HG03196 (cell line): ENCODE measurements around the gene DIPK1B.

Experiments used
- ATAC-seq: cut with Tn5 transposase; IDR thresholded peaks from one replicate; pipeline ENCODE4 v1.9.1; 2021; ENCODE audit not compliant: unreplicated experiment

The DIPK1B gene

DNA sequence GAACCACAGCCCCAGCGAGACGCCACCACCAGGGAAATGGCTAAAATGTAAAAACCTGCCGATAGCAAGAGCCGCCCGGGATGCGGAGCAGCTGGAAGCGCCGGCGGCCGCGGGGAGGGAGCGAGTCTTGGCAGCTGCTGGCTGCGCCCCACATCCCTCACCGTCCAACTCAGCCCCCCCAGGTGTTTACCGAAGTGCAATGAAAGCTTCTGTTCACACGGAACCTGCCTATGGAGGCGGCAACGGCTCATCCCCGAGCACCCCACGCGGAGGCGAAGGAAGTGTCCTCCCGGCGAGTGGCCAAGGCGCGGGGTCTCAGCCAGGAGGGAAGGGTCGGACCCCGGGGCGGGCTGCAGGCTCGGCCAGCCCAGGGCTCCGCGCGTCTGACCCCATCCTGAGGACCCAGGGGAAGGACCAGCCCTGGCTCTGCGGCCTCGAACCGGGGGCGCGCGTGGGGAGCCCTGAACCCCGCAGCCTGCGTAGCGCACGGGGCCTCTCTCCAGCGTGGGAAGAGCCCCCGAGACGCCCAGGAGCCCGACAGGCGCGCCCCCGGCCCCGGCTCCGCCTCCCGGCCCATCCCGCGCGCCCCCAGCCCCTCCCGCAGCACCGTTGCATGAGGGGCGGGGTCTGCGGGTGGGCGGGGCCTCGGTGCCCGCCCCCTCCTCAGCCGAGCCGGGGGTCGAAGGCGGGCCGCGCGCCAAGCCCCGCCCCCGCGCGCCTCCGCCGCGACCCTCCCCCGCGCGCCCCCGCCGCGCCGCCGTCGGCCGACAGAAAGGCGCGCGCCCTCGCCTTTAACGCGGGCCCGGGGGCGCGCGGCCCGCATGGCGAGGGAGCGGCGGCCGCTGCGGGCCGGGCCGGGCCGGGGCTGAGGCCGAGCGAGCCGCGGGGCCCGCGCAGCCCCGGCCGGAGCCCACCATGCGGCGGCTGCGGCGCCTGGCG, at the start of gene DIPK1B:
DIPK1B (plus strand) TSS at position 822 of the 939 bp plus-strand sequence; CDS start at position 916, 94 bp downstream.
- ATAC-seq = no peak

DNA sequence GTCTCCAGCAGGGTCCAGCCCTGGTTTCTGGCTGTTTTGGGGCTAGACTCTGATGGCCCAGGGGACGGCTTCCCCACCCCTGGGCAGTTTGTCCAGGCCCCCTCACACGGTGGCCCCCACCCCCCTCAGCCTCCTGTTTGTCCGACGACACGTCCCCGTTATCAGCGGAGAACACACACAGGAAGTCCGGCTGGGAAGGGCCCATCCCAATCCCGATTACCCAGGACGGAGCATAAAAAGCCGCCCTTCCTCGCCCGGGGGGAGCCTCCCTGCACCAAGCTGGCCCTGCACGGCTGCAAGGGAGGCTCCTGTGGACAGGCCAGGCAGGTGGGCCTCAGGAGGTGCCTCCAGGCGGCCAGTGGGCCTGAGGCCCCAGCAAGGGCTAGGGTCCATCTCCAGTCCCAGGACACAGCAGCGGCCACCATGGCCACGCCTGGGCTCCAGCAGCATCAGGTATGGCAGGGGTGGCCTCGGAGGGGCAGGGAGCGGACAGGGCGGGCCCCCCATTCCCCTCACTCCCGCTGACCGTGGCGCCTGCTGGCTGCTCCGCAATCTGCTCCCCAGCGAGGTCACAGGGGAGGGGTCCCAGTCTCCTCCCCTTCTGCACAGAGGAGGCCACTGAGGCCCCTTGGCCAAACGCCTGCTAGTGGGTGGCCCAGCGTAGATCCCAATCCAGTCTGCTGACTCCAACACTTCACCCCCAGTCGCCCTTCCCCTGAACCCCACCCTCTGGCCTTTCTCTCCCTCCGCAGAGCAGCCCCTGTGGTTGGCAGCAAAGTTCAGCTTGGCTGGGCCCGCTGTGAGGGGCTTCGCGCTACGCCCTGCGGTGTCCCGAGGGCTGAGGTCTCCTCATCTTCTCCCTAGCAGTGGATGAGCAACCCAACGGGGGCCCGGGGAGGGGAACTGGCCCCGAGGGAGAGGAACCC, 49.5 kb upstream of the DIPK1B start, which contains the start of gene EGFL7:
EGFL7 (plus strand) TSS at position 261 of the 926 bp plus-strand sequence. CDS start 5,367 bp downstream, outside the sequence.
- ATAC-seq = no peak

DNA sequence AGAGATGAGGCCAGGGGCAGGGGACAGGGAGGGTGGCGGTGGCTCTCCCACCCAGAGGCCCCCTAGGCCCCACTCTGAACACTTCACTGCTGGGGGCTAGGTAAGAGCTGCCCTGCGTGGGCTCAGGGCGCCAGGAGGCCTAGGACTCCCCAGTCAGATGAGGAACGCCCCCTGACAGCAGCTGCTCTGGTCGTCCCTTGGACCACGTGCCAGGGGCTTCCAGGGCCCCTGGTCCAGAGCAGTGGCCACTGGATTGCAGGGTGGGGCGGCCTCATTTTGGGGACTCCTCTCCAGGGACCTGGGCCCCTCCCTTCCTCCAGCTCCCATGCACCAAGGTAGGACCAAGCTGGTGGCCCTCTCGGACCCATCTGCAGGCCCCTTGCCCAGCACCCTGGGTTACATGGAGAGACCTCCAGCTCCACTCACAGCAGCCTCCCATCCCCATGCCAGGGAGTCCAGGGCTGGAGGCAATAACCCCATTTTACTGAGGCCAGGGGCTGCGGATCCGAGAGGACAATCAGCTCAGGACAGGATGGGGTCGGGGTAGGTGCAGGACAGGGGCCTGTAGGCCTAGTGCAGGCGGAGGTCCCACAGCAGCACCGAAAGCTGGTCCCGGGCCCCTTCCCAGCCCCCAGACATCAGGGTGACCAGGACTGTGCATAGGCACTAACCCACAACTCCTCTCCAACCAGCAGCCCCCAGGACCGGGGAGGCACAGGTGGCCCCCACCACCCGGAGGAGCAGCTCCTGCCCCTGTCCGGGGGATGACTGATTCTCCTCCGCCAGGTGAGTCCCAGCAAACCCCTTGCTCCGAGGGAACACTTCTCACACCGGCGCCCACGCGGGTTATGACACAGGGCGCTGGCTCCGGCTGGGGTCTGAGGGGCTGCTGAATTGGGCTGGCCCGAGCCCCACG, 48.1 kb upstream of the DIPK1B start:
- ATAC-seq = no peak

DNA sequence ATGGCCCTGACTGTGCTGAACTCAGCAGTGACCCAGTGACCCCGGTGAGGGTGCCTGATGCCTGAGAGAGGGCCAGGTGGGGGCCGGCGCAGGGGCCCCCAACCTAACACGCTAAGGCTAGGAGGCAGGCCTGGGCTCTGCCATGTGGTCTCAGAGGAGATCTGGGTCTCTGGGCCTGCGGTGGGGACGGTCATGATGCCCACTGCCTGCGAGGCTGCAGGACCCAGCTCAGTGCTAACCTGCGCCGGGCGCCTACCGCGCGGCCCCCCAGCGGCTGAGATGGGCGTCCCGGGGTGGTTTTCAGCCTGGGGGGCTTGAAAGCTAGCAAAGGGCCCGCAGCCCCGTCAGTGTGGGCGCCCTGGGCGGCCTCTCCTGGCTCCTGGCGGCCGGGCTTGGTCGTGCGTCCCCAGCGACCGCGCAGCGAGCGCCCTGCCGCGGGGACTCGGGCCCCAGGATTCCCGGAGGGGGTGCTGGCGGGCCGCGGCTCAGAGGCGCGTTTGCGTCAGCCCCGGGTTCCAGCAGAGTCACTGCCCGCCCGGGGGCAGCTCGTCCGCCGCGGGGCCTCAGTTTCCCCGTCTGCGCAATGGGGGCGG, 47.2 kb upstream of the DIPK1B start:
- no peak for ATAC-seq

DNA sequence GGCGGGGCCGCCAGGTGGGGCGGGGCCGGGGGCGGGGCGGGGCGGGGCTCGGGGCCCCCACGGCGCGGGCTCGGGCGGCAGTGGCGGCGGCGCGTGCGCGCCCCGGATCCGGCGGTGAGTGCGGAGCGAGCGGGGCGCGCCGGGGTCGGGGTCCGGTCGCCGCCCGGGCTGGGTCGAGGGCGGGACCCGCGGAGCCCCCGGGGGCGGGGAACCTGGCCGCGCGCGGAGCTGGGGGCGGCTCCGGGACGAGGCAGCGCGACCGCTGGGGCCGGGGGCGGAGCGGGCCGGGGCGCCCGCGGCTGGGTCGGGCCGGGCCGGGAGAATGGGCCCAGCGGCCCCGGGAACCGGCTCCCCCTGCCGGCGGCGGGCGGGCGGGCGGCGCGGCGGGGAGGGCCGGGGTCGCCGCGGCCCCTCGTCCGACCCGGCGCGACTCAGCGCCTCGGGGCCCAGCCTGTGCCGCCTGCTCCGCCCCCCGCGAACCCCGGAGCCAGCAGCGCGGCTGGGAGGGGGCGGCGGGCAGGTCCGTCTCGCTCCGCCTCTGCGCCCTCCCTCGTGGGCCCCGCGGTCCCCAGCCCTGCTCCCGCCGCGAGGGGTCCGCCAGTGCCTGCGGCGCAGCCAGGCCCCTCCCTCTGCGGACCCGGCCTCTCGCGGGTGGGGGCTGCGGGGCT, 46.5 kb upstream of the DIPK1B start:
- ATAC-seq = no peak

DNA sequence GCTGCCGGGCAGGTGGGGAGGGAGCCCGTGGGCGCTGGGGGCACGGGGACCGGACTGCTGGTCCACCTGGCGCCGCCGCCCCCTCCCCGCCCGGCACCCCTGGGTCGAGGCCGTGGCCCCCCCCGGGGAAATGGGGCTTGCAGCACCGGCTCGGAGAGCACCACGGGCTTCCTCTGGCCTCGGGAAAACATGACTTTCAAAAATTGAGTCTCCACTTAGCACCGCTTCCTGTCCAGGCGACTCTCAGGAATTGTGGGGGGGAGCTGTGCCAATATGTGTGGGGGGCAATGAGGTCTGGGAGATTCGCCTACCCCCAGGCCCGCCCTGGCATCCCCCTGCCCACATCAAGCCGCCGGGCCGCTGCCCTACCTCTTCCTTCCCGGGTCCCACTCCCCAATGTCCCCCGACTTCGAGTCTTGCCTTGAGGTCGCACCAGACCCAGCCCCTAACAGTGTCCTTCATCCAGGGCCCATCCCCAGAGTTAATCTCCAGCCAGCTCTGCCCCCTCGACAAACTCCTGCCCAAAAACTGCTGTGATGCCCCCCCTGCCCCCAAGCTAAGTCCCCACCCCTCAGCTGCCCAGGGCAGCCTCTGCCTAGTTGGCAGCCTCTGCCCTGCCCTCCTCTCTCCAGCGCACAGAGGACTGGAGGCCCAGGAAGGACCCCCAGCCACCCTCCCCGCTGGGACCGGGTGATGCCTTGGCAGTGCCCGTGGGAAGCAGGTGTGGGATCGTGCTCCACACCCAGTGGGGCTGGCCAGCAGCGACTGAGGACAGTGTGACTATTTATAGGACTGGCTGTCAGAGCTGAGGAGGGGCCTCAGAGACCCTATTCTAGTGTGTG, 45.8 kb upstream of the DIPK1B start:
- ATAC-seq = no peak

DNA sequence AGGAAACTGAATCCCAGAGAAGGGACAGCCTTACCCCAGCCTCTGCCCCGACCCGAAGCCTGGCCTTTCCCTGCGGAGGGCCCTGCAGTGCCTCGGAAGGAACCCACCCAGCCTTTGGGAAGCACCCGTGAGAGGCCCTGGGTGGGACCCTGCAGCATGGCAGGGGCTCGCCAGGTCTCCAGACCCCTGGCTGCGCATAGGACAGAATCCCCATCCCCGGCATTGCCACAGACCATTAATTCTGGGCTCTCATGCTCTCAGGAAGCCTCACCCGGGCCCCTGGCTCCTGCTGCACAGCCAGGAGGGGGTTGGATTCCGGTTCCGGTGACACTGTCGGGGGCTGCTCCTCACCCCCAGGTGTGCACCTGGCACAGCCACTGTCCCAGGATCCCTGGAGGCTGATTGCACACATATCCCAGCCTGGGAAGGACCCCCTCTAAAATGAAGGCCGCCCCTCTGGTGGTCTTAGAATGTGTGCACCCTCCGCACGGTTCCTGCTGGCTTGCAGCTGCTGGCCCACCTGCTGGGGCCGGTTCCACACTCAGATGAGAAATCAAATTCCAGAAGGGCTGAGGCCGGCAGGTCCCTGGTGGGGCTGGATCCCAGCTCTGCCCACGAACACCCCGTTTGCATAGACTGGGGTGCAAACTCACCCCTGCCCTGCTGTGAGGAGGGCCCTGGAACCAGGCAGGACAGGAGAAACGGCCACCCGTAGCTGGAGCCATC, 45.0 kb upstream of the DIPK1B start:
- ATAC-seq = no peak

DNA sequence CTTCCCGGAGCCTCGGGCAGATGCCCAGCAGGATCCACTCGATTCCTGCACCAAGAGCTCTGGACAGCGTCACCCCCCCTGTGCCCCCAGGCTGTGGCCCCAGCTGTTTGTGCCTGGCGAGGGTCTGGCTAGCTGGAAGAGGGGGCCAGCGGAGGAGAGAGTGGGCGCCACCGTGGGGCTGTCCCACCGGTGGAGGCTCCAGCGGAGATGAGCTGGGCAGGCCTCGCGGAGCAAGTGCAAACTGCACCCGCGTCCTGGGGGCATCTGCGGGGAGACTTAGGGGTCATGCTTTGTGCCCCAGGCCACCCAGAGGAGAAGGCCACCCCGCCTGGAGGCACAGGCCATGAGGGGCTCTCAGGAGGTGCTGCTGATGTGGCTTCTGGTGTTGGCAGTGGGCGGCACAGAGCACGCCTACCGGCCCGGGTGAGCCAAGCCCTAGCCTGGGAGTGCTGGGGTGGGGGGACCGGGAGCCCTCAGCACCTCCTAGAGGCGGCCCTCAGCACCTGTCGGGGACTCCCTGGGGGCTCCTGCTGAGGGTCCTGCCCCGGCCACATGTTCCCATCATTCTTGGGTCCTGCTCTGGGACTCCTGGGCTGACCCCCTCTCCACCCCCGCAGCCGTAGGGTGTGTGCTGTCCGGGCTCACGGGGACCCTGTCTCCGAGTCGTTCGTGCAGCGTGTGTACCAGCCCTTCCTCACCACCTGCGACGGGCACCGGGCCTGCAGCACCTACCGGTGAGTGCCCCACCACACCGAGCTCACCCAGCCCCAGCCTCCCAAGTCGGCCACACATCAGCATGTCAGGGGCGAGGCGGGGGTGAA, 44.2 kb upstream of the DIPK1B start:
- ATAC-seq = no peak

DNA sequence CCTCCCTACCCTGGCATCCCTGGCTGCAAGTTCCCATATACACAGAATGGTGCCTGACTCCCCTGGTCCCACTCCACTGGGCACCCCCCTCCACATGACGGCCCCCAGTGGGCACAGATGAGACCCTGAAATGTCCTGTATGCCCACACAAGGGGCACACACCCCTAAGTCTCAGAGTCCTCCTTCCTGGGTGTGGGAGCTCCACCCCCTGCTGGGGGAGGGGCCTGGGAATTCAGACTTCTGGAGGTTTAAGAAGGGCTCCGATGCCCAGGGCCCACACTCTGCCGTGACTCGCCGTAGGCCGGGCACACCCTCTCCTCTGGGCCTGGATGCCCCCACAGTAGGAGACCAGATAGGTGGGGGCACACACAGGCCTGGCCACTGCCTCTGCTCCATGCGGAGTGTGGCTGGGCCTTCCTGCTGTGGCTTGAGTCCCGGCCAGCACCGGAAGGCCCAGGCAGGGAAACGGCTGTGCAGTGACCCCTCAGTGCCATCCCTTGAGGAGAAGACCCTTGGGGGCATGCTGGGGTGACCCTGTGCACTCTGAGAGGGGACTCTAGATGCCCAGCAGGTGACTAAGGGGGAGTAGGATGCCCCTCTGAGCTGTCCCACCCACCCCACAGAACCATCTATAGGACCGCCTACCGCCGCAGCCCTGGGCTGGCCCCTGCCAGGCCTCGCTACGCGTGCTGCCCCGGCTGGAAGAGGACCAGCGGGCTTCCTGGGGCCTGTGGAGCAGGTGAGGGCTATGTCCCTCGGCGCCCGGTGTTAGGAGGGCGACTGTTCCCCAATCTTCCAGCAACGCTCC, 43.2 kb upstream of the DIPK1B start:
- ATAC-seq = no peak

DNA sequence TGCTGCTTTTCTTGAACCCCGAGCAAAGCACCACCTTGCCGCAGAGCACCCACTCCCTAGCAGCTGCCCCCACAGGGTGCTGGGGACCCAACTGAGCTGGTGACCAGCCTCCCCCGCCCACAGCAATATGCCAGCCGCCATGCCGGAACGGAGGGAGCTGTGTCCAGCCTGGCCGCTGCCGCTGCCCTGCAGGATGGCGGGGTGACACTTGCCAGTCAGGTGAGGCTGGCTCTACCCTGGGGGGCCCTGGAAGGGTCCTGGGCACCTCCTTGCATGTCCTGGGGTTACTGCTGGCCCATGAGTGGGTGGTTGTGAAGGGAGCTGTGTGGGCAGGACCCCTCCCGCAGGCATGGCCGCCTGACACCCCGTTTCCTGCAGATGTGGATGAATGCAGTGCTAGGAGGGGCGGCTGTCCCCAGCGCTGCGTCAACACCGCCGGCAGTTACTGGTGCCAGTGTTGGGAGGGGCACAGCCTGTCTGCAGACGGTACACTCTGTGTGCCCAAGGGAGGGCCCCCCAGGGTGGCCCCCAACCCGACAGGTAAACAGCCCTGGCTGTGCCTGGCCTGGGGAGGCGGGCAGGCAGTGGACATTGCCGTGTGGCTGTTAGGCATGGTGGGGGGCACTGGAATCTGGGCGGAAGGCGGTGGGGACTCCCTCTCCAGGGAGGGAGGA, 42.4 kb upstream of the DIPK1B start:
- no peak for ATAC-seq

DNA sequence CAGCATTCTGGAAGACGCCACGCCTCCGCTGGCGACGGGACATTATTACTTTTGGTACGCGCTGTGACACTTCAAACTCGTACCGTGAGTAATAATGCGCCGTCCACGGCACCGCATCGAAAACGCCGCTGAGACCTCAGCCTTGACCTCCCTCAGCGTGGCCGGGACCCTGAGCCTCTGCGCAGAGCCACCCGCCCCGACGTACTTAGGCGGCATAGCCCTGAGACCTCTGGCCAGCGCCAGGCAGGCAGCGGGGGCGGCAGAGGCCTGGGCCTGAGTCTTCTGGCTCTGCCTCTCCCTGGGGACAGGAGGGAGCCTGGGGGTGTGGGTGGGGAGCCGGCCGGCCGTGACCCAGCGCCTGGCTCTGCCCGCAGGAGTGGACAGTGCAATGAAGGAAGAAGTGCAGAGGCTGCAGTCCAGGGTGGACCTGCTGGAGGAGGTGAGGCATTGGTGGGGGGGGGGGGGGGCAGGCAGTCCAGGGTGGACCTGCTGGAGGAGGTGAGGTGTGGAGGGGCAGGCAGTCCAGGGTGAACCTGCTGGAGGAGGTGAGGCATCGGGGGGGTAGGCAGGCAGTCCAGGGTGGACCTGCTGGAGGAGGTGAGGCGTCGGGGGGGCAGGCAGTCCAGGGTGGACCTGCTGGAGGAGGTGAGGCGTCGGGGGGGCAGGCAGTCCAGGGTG, 41.7 kb upstream of the DIPK1B start:
- ATAC-seq = no peak

DNA sequence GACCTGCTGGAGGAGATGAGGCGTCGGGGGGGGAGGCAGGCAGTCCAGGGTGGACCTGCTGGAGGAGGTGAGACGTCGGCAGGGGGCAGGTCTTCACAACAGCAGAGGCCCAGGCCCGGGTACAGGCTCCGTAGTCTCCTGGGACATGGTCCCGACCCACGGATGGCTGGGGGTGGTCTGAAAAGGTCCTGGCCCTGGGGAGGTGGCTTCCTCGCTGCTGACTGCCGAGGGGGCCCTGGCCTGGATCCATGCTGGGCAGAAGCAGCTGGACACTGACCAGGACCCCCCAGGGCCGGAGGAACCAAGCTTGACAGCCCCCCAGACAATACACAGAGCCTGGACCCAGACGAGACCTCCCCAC, 41.1 kb upstream of the DIPK1B start:
- no peak for ATAC-seq

DNA sequence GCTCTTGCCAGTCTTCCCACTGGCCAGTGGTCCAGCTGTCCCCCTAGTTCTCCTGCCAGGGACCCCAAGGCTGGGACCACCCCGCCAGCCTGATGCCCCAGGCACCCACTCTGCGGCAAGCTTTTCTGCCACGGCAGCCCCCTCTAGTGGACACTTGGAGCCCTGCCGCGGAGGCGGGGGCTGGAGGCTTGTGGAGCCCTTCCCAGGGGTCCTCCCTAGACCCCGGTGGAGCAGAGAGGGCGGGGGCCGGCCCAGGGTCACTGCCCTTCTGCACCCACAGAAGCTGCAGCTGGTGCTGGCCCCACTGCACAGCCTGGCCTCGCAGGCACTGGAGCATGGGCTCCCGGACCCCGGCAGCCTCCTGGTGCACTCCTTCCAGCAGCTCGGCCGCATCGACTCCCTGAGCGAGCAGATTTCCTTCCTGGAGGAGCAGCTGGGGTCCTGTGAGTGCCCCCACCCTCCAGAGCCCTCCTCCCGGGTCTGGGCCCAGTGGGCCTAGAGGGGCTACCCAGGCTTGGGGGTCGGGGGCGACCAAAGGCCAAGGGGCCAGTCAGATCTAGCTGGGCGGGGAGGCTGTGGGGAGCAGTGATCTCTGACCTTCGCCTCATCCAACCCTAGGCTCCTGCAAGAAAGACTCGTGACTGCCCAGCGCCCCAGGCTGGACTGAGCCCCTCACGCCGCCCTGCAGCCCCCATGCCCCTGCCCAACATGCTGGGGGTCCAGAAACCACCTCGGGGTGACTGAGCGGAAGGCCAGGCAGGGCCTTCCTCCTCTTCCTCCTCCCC, 40.5 kb upstream of the DIPK1B start:
- no peak for ATAC-seq

DNA sequence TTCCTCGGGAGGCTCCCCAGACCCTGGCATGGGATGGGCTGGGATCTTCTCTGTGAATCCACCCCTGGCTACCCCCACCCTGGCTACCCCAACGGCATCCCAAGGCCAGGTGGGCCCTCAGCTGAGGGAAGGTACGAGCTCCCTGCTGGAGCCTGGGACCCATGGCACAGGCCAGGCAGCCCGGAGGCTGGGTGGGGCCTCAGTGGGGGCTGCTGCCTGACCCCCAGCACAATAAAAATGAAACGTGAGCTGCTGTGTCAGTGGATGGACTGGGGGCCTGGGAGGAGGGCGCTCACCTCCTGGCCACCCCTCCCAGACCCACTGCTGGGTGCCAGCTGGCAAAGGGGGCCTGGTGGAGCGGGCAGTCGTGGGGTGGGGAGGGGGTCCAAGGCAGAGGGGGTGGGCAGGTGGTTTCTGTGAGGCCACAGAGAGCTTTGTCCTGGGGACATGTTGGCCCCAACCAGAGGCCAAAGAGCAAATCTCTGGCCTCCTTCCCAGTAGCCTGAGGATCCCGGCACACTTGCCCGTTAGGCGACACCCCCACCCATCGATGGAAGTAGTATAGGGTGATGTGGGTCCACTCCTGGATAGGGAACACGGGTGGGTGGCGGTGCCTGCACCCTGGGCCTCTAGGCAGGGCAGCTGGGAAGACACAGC, 39.8 kb upstream of the DIPK1B start:
- ATAC-seq = no peak
